Neural cell (in vitro differentiated cells): ENCODE data around the gene VWA5B1. TPM values are rescaled to one million over a fixed set of nuclear protein-coding genes. Genes with fewer than 3 reads are reported as not detected.

Experiments used
- H2AFZ ChIP-seq: fragments of 200-600, 300-800 bp; sonication (generic), shearing (Covaris generic); 2 replicates; pipeline ENCODE4 v1.6.0; 2014; ENCODE audit warnings: low read depth, mild to moderate bottlenecking, antibody characterized with exemption, low read length, moderate library complexity
- H3F3A ChIP-seq: fragments of 200-600 bp; shearing (Covaris generic); 2 replicates; pipeline ENCODE4 v1.6.1; 2016; ENCODE audit warnings: mild to moderate bottlenecking, moderate library complexity, mixed read lengths, antibody characterized with exemption, low read length; ENCODE audit not compliant: insufficient read depth, poor library complexity, severe bottlenecking
- H3K27ac ChIP-seq: fragments of 200-600, 300-800 bp; sonication (generic), shearing (Covaris generic); 2 replicates; pipeline ENCODE4 v1.5.1; 2014; ENCODE audit warnings: mild to moderate bottlenecking, low read length, moderate library complexity
- H3K27me3 ChIP-seq: fragments of 300-800, 200-600 bp; sonication (generic), shearing (Covaris generic); 2 replicates; pipeline ENCODE4 v1.6.0; 2014; ENCODE audit warnings: mild to moderate bottlenecking, low read depth, low read length, moderate library complexity; ENCODE audit not compliant: insufficient read depth
- H3K36me3 ChIP-seq: fragments of 300-800, 200-600 bp; sonication (generic), shearing (Covaris generic); 2 replicates; pipeline ENCODE4 v1.5.1; 2014; ENCODE audit warnings: mild to moderate bottlenecking, antibody characterized with exemption, low read length, moderate library complexity; ENCODE audit not compliant: insufficient read depth
- H3K4me2 ChIP-seq: fragments of 300-800, 200-600 bp; sonication (generic), shearing (Covaris generic); 2 replicates; pipeline ENCODE4 v1.6.0; 2014; ENCODE audit warnings: mild to moderate bottlenecking, low read length
- H3K4me3 ChIP-seq: fragments of 300-800, 200-600 bp; sonication (generic), shearing (Covaris generic); 2 replicates; pipeline ENCODE4 v1.5.1; 2014; ENCODE audit warnings: mild to moderate bottlenecking, low read length, moderate library complexity
- H3K79me2 ChIP-seq: fragments of 200-600 bp; shearing (Covaris generic); replicated peaks from 2 replicates; pipeline ENCODE4 v1.6.0; 2014; ENCODE audit warnings: mild to moderate bottlenecking, low read length, moderate library complexity; ENCODE audit not compliant: insufficient read depth
- H3K9ac ChIP-seq: fragments of 300-800, 200-600 bp; sonication (generic), shearing (Covaris generic); 2 replicates; pipeline ENCODE4 v1.6.1; 2016; ENCODE audit warnings: mild to moderate bottlenecking, low read length, mixed read lengths
- H3K9me2 ChIP-seq: fragments of 200-600 bp; shearing (Covaris generic); 2 replicates; pipeline ENCODE4 v1.6.1; 2016; ENCODE audit warnings: mild to moderate bottlenecking, low read length, mixed read lengths; ENCODE audit not compliant: insufficient read depth
- H3K9me3 ChIP-seq: fragments of 200-600, 300-800 bp; sonication (generic), shearing (Covaris generic); 2 replicates; pipeline ENCODE4 v1.6.1; 2016; ENCODE audit warnings: mild to moderate bottlenecking, mixed run types, low read length, moderate library complexity, mixed read lengths
- H4K20me1 ChIP-seq: fragments of 200-600 bp; shearing (Covaris generic); 2 replicates; pipeline ENCODE4 v1.6.1; 2016; ENCODE audit warnings: mild to moderate bottlenecking, mixed run types; ENCODE audit not compliant: insufficient read depth
- EP300 ChIP-seq: fragments of 450-650 bp; conservative IDR thresholded peaks from 2 replicates; pipeline ENCODE4 v1.6.1; 2014; ENCODE audit warnings: antibody characterized with exemption, mild to moderate bottlenecking, moderate library complexity; ENCODE audit not compliant: poor library complexity, severe bottlenecking
- EZH2 ChIP-seq: fragments of 200-600, 300-800 bp; shearing (Covaris generic), sonication (generic); IDR thresholded peaks from 2 replicates; pipeline ENCODE4 v1.6.1; 2014; ENCODE audit warnings: antibody characterized with exemption, low read length, borderline replicate concordance, mild to moderate bottlenecking; ENCODE audit not compliant: insufficient read depth, poor library complexity, severe bottlenecking
- MXI1 ChIP-seq: fragments of 450-650 bp; conservative IDR thresholded peaks from 2 replicates; pipeline ENCODE4 v1.6.1; 2014; ENCODE audit warnings: antibody characterized with exemption, mild to moderate bottlenecking; ENCODE audit not compliant: poor library complexity, severe bottlenecking
- POLR2AphosphoS5 ChIP-seq: IDR thresholded peaks from 2 replicates; pipeline ENCODE4 v1.6.1; 2012
- RAD21 ChIP-seq: fragments of 450-650 bp; conservative IDR thresholded peaks from 2 replicates; pipeline ENCODE4 v1.6.1; 2014; ENCODE audit warnings: antibody characterized with exemption, mild to moderate bottlenecking, moderate library complexity
- REST ChIP-seq: IDR thresholded peaks from 2 replicates; pipeline ENCODE4 v1.6.1; 2012; ENCODE audit warnings: borderline replicate concordance
- SMC3 ChIP-seq: fragments of 450-650 bp; conservative IDR thresholded peaks from 2 replicates; pipeline ENCODE4 v1.6.1; 2014; ENCODE audit warnings: antibody characterized with exemption, mild to moderate bottlenecking, moderate library complexity; ENCODE audit not compliant: poor library complexity
- TAF1 ChIP-seq: IDR thresholded peaks from 2 replicates; pipeline ENCODE4 v1.6.1; 2012; ENCODE audit warnings: low read depth
- polyA plus RNA-seq: library from polyadenylated mRNA; depleted of rRNA; stranded (reverse); fragments of >200 nt; gene quantifications from 2 replicates; pipeline ENCODE4 v1.2.3, GENCODE V29; 2014
- TF ChIP-seq, protein P1 (sequence below): fragments of 450-650 bp; IDR thresholded peaks from 2 replicates; pipeline ENCODE4 v1.5.1; 2014; ENCODE audit warnings: antibody characterized with exemption, mild to moderate bottlenecking, moderate library complexity; ENCODE audit not compliant: poor library complexity, severe bottlenecking

The VWA5B1 gene
- polyA plus RNA-seq, 1 donor from 2014 or later: 0.27 TPM

DNA sequence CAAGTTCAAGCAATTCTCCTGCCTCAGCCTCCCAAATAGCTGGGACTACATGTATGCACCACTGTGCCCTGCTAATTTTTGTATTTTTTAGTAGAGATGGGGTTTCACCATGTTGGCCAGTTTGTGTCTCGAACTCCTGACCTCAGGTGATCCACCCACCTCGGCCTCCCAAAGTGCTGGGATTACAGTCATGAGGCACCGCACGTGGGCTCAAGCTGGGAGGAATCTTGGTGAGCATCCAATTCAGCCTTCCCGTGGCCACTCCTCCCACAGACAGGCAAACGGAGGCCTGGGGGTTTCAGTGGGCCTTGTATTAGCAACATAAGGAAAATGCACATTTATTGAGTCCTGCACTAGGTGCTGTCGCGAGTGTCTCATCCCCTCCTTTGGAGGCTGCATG, 24.5 kb upstream of the VWA5B1 start:
- H3K27me3 ChIP-seq: no peaks in the 10 kb centered on the region
- TF ChIP-seq EP300 (no peak), EZH2 (no peak), MXI1 (no peak), SMC3 (no peak), RAD21 (no peak), REST (no peak), TAF1 (no peak), POLR2AphosphoS5 (no peak)
- TF ChIP-seq, protein P1, sequence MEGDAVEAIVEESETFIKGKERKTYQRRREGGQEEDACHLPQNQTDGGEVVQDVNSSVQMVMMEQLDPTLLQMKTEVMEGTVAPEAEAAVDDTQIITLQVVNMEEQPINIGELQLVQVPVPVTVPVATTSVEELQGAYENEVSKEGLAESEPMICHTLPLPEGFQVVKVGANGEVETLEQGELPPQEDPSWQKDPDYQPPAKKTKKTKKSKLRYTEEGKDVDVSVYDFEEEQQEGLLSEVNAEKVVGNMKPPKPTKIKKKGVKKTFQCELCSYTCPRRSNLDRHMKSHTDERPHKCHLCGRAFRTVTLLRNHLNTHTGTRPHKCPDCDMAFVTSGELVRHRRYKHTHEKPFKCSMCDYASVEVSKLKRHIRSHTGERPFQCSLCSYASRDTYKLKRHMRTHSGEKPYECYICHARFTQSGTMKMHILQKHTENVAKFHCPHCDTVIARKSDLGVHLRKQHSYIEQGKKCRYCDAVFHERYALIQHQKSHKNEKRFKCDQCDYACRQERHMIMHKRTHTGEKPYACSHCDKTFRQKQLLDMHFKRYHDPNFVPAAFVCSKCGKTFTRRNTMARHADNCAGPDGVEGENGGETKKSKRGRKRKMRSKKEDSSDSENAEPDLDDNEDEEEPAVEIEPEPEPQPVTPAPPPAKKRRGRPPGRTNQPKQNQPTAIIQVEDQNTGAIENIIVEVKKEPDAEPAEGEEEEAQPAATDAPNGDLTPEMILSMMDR: no peak
- no peaks in the 10 kb centered on the region for H3K9me2 ChIP-seq
- H3K27ac ChIP-seq: no peak overlapping the region
- no peaks in the 10 kb centered on the region for H3K36me3 ChIP-seq
- H3K9ac ChIP-seq: no peak overlapping the region
- no peaks in the 10 kb centered on the region for H3K79me2 ChIP-seq
- no peak overlapping the region for H3K4me2 ChIP-seq
- H3K4me3 ChIP-seq: no peak overlapping the region
- H3K9me3 ChIP-seq: no peaks in the 10 kb centered on the region
- no peaks in the 10 kb centered on the region for H3F3A ChIP-seq
- H4K20me1 ChIP-seq: no peaks in the 10 kb centered on the region
- no peak overlapping the region for H2AFZ ChIP-seq

DNA sequence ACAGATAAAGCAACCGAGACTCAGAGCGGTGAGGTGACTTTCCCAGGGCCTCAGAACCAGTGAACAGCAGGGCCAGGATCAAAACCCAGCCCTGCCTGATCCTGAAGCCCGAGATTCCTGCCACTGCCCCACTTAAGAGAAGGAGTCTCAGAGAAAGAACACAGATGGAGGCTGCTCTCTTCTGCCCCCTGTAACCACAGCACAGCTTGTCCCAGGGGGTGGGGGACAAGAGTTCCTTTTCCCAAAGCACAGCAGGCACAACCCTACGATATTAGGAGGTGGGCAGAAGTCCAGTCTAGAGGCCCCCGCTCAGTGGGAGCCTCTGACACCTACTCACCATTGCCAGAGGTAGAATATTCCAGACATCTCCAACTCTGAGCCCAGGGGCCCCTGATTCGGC, 24.0 kb upstream of the VWA5B1 start:
- Histone ChIP-seq H3K9me3 (no peaks in the 10 kb centered on the region), H3K27ac (no peak overlapping the region), H3K36me3 (no peaks in the 10 kb centered on the region), H4K20me1 (no peaks in the 10 kb centered on the region), H3F3A (no peaks in the 10 kb centered on the region), H3K4me3 (no peak overlapping the region), H3K9ac (no peak overlapping the region), H2AFZ (no peak overlapping the region), H3K27me3 (no peaks in the 10 kb centered on the region), H3K4me2 (no peak overlapping the region), H3K79me2 (no peaks in the 10 kb centered on the region), H3K9me2 (no peaks in the 10 kb centered on the region)
- TF ChIP-seq RAD21 (no peak), REST (no peak), EP300 (no peak), MXI1 (no peak), TAF1 (no peak), SMC3 (no peak), POLR2AphosphoS5 (no peak)
- TF ChIP-seq, protein P1: no peak
